ENCODE data around the gene SV2B. TPM values are rescaled to one million over a fixed set of nuclear protein-coding genes. Genes with fewer than 3 reads are reported as not detected.

SV2B gene
- total and polyA plus RNA-seq, 9 of the 15 experiments (the other 6 are each of a cell fraction or from before 2014, with no cell fraction given): 0.01 to 0.25 (median 0.11) TPM

DNA sequence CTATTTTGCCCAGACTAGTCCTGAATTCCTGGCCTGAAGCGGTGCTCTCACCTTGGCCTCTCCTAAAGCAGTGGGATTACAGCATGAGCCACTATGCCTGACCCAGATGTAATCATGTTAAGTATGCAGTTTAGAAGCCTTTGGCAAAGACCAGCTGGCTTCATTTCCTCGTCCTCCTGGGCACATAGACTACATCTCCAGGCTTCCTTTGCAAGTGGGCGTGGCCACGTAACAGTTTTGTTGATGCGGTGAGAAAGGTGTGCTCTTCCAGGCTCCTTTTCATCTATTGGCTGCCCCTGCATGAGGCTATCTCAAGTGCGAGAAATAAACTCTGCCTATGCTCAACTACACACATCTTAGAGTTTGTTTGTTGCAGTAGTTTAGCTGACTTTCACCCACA, 13.0 kb downstream of the SV2B start:
- Histone ChIP-seq H2AFZ (ENCODE audit: low read depth, low read length) (no peak overlapping the region), H3K9me1 (ENCODE audit: control insufficient read depth, insufficient read depth, low read length) (no peaks in the 10 kb centered on the region), H3K27ac (ENCODE audit: extremely low read depth, low read depth, low read length) (no peak overlapping the region), H3K4me3 (no peak overlapping the region), H3K9ac (ENCODE audit: insufficient read depth in 1 of 2, low read depth in 2 of 2, low read length in 2 of 2) (no peak overlapping the region), H4K20me1 (replicated peaks; ENCODE audit: control insufficient read depth, insufficient read depth, low read length) (no peaks in the 10 kb centered on the region), H3K79me2 (ENCODE audit: control insufficient read depth, insufficient read depth, low read length) (no peaks in the 10 kb centered on the region), H3K4me2 (ENCODE audit: insufficient read depth, low read length) (no peak overlapping the region), H3K36me3 (ENCODE audit: control insufficient read depth, insufficient read depth, low read length) (no peaks in the 10 kb centered on the region), H3K4me1 (replicated peaks in 1 of 2; ENCODE audit: control insufficient read depth in 2 of 2, insufficient read depth in 2 of 2, low read length in 2 of 2) (no peaks in the 10 kb centered on the region), H3K9me3 (replicated peaks; ENCODE audit: control insufficient read depth, insufficient read depth, low read depth, low read length) (no peaks in the 10 kb centered on the region), H3K27me3 (ENCODE audit: control insufficient read depth in 2 of 2, insufficient read depth in 2 of 2, low read length in 2 of 2) (peaks cover 8 to 44% of the 10 kb centered on the region in 2 experiments; a peak in 3 of 5 replicates)
- ChIA-PET CTCF (ENCODE audit: low intra/inter-chr PET ratio) (no interaction called here), POLR2A (no interaction called here)
- BruUV-seq (replicated peaks): no TSS peak
- WGBS (ENCODE audit: insufficient coverage, low coverage, missing lambda C conversion rate): 0% methylated on average over 6 of the region's 6 CpGs
- ATAC-seq (no peak), DNase-seq (ENCODE audit: extremely low read depth in 1 of 4, low spot score in 3 of 4) (no peak), FAIRE-seq (no peak)
- intact Hi-C loops (cut with micrococcal nuclease): no loop called here
- in situ Hi-C loops (cut with MboI): no loop called here
- TF ChIP-seq ZNF75A (CRISPR knock-in tag; IDR thresholded peaks at IDR 0.05) (no peak), ADNP (tag; IDR thresholded peaks at IDR 0.05) (no peak), TAF1 (IDR thresholded peaks at IDR 0.05; ENCODE audit: control insufficient read depth, extremely low read depth, insufficient read depth, low read length, severe bottlenecking) (no peak), DIDO1 (tag; IDR thresholded peaks at IDR 0.05; ENCODE audit: low read depth) (no peak), HDAC8 (tag; IDR thresholded peaks at IDR 0.05) (no peak), RCOR1 (IDR thresholded peaks at IDR 0.05; ENCODE audit: borderline replicate concordance in 1 of 2, low read depth in 2 of 2, low read length in 2 of 2) (no peak), ZNF23 (CRISPR knock-in tag; IDR thresholded peaks at IDR 0.05) (no peak), CEBPG (CRISPR knock-in tag; IDR thresholded peaks at IDR 0.05) (no peak), CEBPG (tag; conservative IDR thresholded peaks at IDR 0.05 in 1 of 2, IDR thresholded peaks at IDR 0.05 in 1 of 2) (no peak), ELF2 (CRISPR knock-in tag; IDR thresholded peaks at IDR 0.05) (no peak), GATAD2B (IDR thresholded peaks at IDR 0.05; ENCODE audit: borderline replicate concordance) (no peak), C11orf30 (IDR thresholded peaks at IDR 0.05; ENCODE audit: low read depth) (no peak)
- TF ChIP-seq, protein P1, sequence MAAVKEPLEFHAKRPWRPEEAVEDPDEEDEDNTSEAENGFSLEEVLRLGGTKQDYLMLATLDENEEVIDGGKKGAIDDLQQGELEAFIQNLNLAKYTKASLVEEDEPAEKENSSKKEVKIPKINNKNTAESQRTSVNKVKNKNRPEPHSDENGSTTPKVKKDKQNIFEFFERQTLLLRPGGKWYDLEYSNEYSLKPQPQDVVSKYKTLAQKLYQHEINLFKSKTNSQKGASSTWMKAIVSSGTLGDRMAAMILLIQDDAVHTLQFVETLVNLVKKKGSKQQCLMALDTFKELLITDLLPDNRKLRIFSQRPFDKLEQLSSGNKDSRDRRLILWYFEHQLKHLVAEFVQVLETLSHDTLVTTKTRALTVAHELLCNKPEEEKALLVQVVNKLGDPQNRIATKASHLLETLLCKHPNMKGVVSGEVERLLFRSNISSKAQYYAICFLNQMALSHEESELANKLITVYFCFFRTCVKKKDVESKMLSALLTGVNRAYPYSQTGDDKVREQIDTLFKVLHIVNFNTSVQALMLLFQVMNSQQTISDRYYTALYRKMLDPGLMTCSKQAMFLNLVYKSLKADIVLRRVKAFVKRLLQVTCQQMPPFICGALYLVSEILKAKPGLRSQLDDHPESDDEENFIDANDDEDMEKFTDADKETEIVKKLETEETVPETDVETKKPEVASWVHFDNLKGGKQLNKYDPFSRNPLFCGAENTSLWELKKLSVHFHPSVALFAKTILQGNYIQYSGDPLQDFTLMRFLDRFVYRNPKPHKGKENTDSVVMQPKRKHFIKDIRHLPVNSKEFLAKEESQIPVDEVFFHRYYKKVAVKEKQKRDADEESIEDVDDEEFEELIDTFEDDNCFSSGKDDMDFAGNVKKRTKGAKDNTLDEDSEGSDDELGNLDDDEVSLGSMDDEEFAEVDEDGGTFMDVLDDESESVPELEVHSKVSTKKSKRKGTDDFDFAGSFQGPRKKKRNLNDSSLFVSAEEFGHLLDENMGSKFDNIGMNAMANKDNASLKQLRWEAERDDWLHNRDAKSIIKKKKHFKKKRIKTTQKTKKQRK (IDR thresholded peaks at IDR 0.05; ENCODE audit: borderline replicate concordance, low read depth, low read length): no peak
- TF ChIP-seq, protein P2, sequence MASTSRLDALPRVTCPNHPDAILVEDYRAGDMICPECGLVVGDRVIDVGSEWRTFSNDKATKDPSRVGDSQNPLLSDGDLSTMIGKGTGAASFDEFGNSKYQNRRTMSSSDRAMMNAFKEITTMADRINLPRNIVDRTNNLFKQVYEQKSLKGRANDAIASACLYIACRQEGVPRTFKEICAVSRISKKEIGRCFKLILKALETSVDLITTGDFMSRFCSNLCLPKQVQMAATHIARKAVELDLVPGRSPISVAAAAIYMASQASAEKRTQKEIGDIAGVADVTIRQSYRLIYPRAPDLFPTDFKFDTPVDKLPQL (IDR thresholded peaks at IDR 0.05; ENCODE audit: extremely low read depth, insufficient read length): no peak
- TF ChIP-seq, protein P3, sequence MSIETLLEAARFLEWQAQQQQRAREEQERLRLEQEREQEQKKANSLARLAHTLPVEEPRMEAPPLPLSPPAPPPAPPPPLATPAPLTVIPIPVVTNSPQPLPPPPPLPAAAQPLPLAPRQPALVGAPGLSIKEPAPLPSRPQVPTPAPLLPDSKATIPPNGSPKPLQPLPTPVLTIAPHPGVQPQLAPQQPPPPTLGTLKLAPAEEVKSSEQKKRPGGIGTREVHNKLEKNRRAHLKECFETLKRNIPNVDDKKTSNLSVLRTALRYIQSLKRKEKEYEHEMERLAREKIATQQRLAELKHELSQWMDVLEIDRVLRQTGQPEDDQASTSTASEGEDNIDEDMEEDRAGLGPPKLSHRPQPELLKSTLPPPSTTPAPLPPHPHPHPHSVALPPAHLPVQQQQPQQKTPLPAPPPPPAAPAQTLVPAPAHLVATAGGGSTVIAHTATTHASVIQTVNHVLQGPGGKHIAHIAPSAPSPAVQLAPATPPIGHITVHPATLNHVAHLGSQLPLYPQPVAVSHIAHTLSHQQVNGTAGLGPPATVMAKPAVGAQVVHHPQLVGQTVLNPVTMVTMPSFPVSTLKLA (conservative IDR thresholded peaks at IDR 0.05): no peak
- TF ChIP-seq, protein P4, sequence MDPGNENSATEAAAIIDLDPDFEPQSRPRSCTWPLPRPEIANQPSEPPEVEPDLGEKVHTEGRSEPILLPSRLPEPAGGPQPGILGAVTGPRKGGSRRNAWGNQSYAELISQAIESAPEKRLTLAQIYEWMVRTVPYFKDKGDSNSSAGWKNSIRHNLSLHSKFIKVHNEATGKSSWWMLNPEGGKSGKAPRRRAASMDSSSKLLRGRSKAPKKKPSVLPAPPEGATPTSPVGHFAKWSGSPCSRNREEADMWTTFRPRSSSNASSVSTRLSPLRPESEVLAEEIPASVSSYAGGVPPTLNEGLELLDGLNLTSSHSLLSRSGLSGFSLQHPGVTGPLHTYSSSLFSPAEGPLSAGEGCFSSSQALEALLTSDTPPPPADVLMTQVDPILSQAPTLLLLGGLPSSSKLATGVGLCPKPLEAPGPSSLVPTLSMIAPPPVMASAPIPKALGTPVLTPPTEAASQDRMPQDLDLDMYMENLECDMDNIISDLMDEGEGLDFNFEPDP (CRISPR knock-in tag; IDR thresholded peaks at IDR 0.05): no peak

All from K562 (cell line).